GM11168 (cell line): ENCODE measurements around the gene UGT1A5.
"Not testable (repeated sequence)": the region's sequence is repeated elsewhere in the genome, so short reads cannot be mapped to it uniquely, and the experiment has no call there.

Experiments
- in situ Hi-C: fragments of 300-500 bp; cut with MboI; formaldehyde crosslinking; loops from one replicate; pipeline ENCODE4 v1.12.0; 2022; ENCODE audit warnings: low sequenced_read_pairs; ENCODE audit not compliant: unreplicated experiment

UGT1A5 gene

GRCh38 chr2:233743464-233744259 lies 31.0 kb downstream of the UGT1A5 start:
- in situ Hi-C loops: no loop called here

GRCh38 chr2:233745073-233745755 lies 32.5 kb downstream of the UGT1A5 start:
- in situ Hi-C loops: no loop called here

GRCh38 chr2:233745838-233746237 lies 33.1 kb downstream of the UGT1A5 start:
- in situ Hi-C loops: not testable (repeated sequence)

- in situ Hi-C loops: no loop called here
Measured at GRCh38 chr2:233746475-233747282, 34.0 kb downstream of the UGT1A5 start.

- in situ Hi-C loops: no loop called here
Measured at GRCh38 chr2:233747283-233747544, 34.5 kb downstream of the UGT1A5 start.

- in situ Hi-C loops: not testable (repeated sequence)
Measured at GRCh38 chr2:233750689-233751088, 38.0 kb downstream of the UGT1A5 start.

GRCh38 chr2:233751212-233752009 lies 38.7 kb downstream of the UGT1A5 start:
- in situ Hi-C loops: not testable (repeated sequence)

GRCh38 chr2:233754872-233755611 lies 42.3 kb downstream of the UGT1A5 start:
- in situ Hi-C loops: no loop called here

GRCh38 chr2:233756429-233757081 lies 43.8 kb downstream of the UGT1A5 start:
- in situ Hi-C loops: no loop called here

GRCh38 chr2:233758141-233758540 lies 45.4 kb downstream of the UGT1A5 start:
- in situ Hi-C loops: no loop called here

- in situ Hi-C loops: no loop called here
Measured at GRCh38 chr2:233758849-233759248, 46.1 kb downstream of the UGT1A5 start.

GRCh38 chr2:233760043-233760442 lies 47.3 kb downstream of the UGT1A5 start, which contains the start of gene UGT1A1:
UGT1A1 (plus strand) TSS chr2:233760270; CDS start chr2:233760288, 18 bp downstream.
- in situ Hi-C loops: no loop called here

- in situ Hi-C loops: no loop called here
Measured at GRCh38 chr2:233761040-233761769, 48.5 kb downstream of the UGT1A5 start.

GRCh38 chr2:233764264-233764663 lies 51.6 kb downstream of the UGT1A5 start:
- in situ Hi-C loops: no loop called here

- in situ Hi-C loops: no loop called here
Measured at GRCh38 chr2:233764761-233765160, 52.1 kb downstream of the UGT1A5 start.

- in situ Hi-C loops: no loop called here
Measured at GRCh38 chr2:233766416-233766815, 53.7 kb downstream of the UGT1A5 start.

GRCh38 chr2:233768076-233768475 lies 55.4 kb downstream of the UGT1A5 start:
- in situ Hi-C loops: no loop called here

GRCh38 chr2:233769260-233769659 lies 56.6 kb downstream of the UGT1A5 start:
- in situ Hi-C loops: no loop called here
